Aorta (tissue), 5 donors: ENCODE measurements around the gene ABLIM2. TPM values are rescaled to one million over a fixed set of nuclear protein-coding genes. Genes with fewer than 3 reads are reported as not detected.

Source experiments
- ATAC-seq: fragments of 200-7000 bp; cut with Tn5 transposase; one replicate; pipeline ENCODE4 v1.9.1; 2022; ENCODE audit warnings: moderate library complexity; ENCODE audit not compliant: low FRiP score
- DNase-seq, 2 donors: peaks; one replicate each; pipeline ENCODE4 v3.0.0-alpha.2; 2020
- H3K27ac ChIP-seq, 2 donors: one replicate each; pipeline ENCODE4 v1.5.1; 2013; ENCODE audit warnings: low read length in 2 of 2, mild to moderate bottlenecking in 2 of 2, moderate library complexity in 2 of 2, control low read depth in 1 of 2, inconsistent platforms in 1 of 2, low read depth in 1 of 2
- H3K27me3 ChIP-seq, 2 donors: one replicate each; pipeline ENCODE4 v1.6.1; 2013; ENCODE audit warnings: control low read depth in 1 of 2, low read length in 1 of 2, mild to moderate bottlenecking in 1 of 2, moderate library complexity in 1 of 2; ENCODE audit not compliant: insufficient read depth in 2 of 2, control insufficient read depth in 1 of 2
- H3K36me3 ChIP-seq, 2 donors: one replicate each; pipeline ENCODE4 v1.6.1; 2013; ENCODE audit warnings: control low read depth in 1 of 2, low read length in 1 of 2, mild to moderate bottlenecking in 1 of 2; ENCODE audit not compliant: insufficient read depth in 2 of 2, control insufficient read depth in 1 of 2
- H3K4me1 ChIP-seq, 2 donors: one replicate each; pipeline ENCODE4 v1.6.1; 2013; ENCODE audit warnings: low read length in 2 of 2, control low read depth in 1 of 2, mild to moderate bottlenecking in 1 of 2, moderate library complexity in 1 of 2; ENCODE audit not compliant: insufficient read depth in 2 of 2, control insufficient read depth in 1 of 2
- H3K4me3 ChIP-seq, 2 donors: one replicate each; pipeline ENCODE4 v1.5.1; 2013; ENCODE audit warnings: low read length in 2 of 2, control low read depth in 1 of 2, mild to moderate bottlenecking in 1 of 2
- H3K9me3 ChIP-seq: one replicate; pipeline ENCODE4 v1.6.1; 2013; ENCODE audit warnings: mild to moderate bottlenecking, low read length; ENCODE audit not compliant: control insufficient read depth
- WGBS, 2 donors: extraction: QIAGEN DNeasy Blood & Tissue Kit; methylation state at CpG; one replicate each; pipeline ENCODE4 v1.1.7; 2013; 5-methylcytosine and 5-hydroxymethylcytosine counted together
- intact Hi-C, 2 donors: fragments of 100-400 bp; cut with DNase I; formaldehyde crosslinking; loops; one replicate each; pipeline versions ENCODE4 v1.14.2 to v1.15.0; 2022
- polyA plus RNA-seq, 2 donors: library from polyadenylated mRNA; stranded (reverse); fragments of 200-250 nt; gene quantifications; one replicate each; pipeline ENCODE4 v1.2.3, GENCODE V29; 2013
- total RNA-seq, 2 donors: library from RNA; stranded (reverse); fragmentation: NEBNext Ultra II Directional; extraction: Animal tissue kit (Norgen Biotek cat#: 25700); gene quantifications; one replicate each; pipeline ENCODE4 v1.2.1, GENCODE V29; 2021
- donor health status: healthy with polysubstance abuse.
- donor health status: Bipolar disorder and iron deficiency.
- donor health status: DM: no; HTN: no; CAD: no.
- donor health status: DM: no; HTN: no; CAD: no.
- donor health status: DM: yes; HTN: yes; CAD: no.

Gene ABLIM2
- total and polyA plus RNA-seq, 4 donors = 5.3 to 20.2 (median 11.1) TPM

GRCh38 chr4:8039290-8039689, 119.3 kb downstream of the ABLIM2 start:
- no peak for ATAC-seq
- H3K4me3 ChIP-seq = no peak overlapping the region
- WGBS, 2 donors = 44 to 58% methylated on average over 6 of the region's 6 CpGs
- no peak overlapping the region for H3K27ac ChIP-seq
- H3K4me1 ChIP-seq = no peaks in the 10 kb centered on the region
- H3K9me3 ChIP-seq = no peaks in the 10 kb centered on the region
- no peaks in the 10 kb centered on the region for H3K27me3 ChIP-seq
- intact Hi-C loops = no loop called here
- H3K36me3 ChIP-seq = no peaks in the 10 kb centered on the region
- no peak for DNase-seq

- Histone ChIP-seq H3K4me1 (no peaks in the 10 kb centered on the region), H3K36me3 (peaks cover 0 to 2% of the 10 kb centered on the region in 2 donors), H3K9me3 (no peaks in the 10 kb centered on the region), H3K4me3 (no peak overlapping the region), H3K27ac (no peak overlapping the region), H3K27me3 (no peaks in the 10 kb centered on the region)
- intact Hi-C loops = no loop called here
- ATAC-seq (no peak), DNase-seq (no peak)
- WGBS, 2 donors = 82 to 89% methylated on average over 7 of the region's 7 CpGs
These were observed 119.8 kb downstream of the ABLIM2 start for GRCh38 chr4:8038719-8039251.

GRCh38 chr4:8038083-8038482, 120.5 kb downstream of the ABLIM2 start:
- no peak overlapping the region for H3K4me3 ChIP-seq
- H3K9me3 ChIP-seq = no peaks in the 10 kb centered on the region
- WGBS, 2 donors = 90 to 92% methylated on average over 2 of the region's 2 CpGs
- H3K36me3 ChIP-seq = peaks cover 0 to 2% of the 10 kb centered on the region in 2 donors
- no peaks in the 10 kb centered on the region for H3K27me3 ChIP-seq
- no peaks in the 10 kb centered on the region for H3K4me1 ChIP-seq
- intact Hi-C loops = no loop called here
- DNase-seq = no peak
- ATAC-seq = no peak
- no peak overlapping the region for H3K27ac ChIP-seq

- H3K27me3 ChIP-seq = no peaks in the 10 kb centered on the region
- peaks cover 0 to 2% of the 10 kb centered on the region in 2 donors for H3K36me3 ChIP-seq
- H3K9me3 ChIP-seq = no peaks in the 10 kb centered on the region
- intact Hi-C loops = no loop called here
- 89% methylated on average over 7 of the region's 7 CpGs for WGBS, 2 donors
- ATAC-seq = no peak
- H3K4me3 ChIP-seq = no peak overlapping the region
- H3K4me1 ChIP-seq = no peaks in the 10 kb centered on the region
- H3K27ac ChIP-seq = no peak overlapping the region
- DNase-seq = no peak
These were observed 121.4 kb downstream of the ABLIM2 start for GRCh38 chr4:8037150-8037769.

GRCh38 chr4:8035371-8035780, 123.2 kb downstream of the ABLIM2 start:
- H3K27ac ChIP-seq = no peak overlapping the region
- WGBS, 2 donors = 54 to 64% methylated on average over 13 of the region's 13 CpGs
- no peaks in the 10 kb centered on the region for H3K27me3 ChIP-seq

GRCh38 chr4:8033829-8034528, 124.6 kb downstream of the ABLIM2 start:
- Histone ChIP-seq H3K4me1 (no peaks in the 10 kb centered on the region), H3K27ac (no peak overlapping the region), H3K36me3 (peaks cover 0 to 2% of the 10 kb centered on the region in 2 donors), H3K4me3 (no peak overlapping the region), H3K27me3 (no peaks in the 10 kb centered on the region), H3K9me3 (no peaks in the 10 kb centered on the region)
- ATAC-seq (no peak), DNase-seq (no peak)
- intact Hi-C loops = no loop called here
- 89 to 92% methylated on average over 11 of the region's 11 CpGs for WGBS, 2 donors

More at GRCh38 chr4:8035371-8035780, 123.2 kb downstream of the ABLIM2 start:
- H3K4me3 ChIP-seq = no peak overlapping the region
- no peaks in the 10 kb centered on the region for H3K9me3 ChIP-seq
- no peak for ATAC-seq
- no peaks in the 10 kb centered on the region for H3K4me1 ChIP-seq
- intact Hi-C loops = no loop called here
- H3K36me3 ChIP-seq = peaks cover 0 to 2% of the 10 kb centered on the region in 2 donors
- DNase-seq = no peak

- ATAC-seq (no peak), DNase-seq (no peak)
- 93% methylated on average over 17 of the region's 17 CpGs for WGBS, 2 donors
- intact Hi-C loops = no loop called here
- Histone ChIP-seq H3K27ac (no peak overlapping the region), H3K36me3 (peaks cover 0 to 2% of the 10 kb centered on the region in 2 donors), H3K4me1 (no peaks in the 10 kb centered on the region), H3K4me3 (no peak overlapping the region), H3K27me3 (no peaks in the 10 kb centered on the region), H3K9me3 (no peaks in the 10 kb centered on the region)
These were observed 125.4 kb downstream of the ABLIM2 start for GRCh38 chr4:8033067-8033755.

GRCh38 chr4:8032381-8032780, 126.2 kb downstream of the ABLIM2 start:
- Histone ChIP-seq H3K4me3 (no peak overlapping the region), H3K36me3 (peaks cover 0 to 2% of the 10 kb centered on the region in 2 donors), H3K4me1 (no peaks in the 10 kb centered on the region), H3K27ac (no peak overlapping the region), H3K27me3 (no peaks in the 10 kb centered on the region), H3K9me3 (no peaks in the 10 kb centered on the region)
- WGBS, 2 donors = 92 to 94% methylated on average over 23 of the region's 23 CpGs
- intact Hi-C loops = no loop called here
- DNase-seq = no peak
- ATAC-seq = no peak
